Natural killer cell (primary cell): ENCODE data around the gene SERGEF. TPM values are rescaled to one million over a fixed set of nuclear protein-coding genes. Genes with fewer than 3 reads are reported as not detected.

ENCODE experiments used
- ATAC-seq, 3 donors: fragments of 150-1000 bp in 2 of 3; fragments of 200-7000 bp in 1 of 3; cut with Tn5 transposase; 1 replicate in 1 of 3; 2 replicates in 2 of 3; pipeline ENCODE4 v1.10.0; 2021; ENCODE audit warnings: mild to moderate bottlenecking in 2 of 3, moderate library complexity in 2 of 3
- DNase-seq, 2 donors: peaks; one replicate each; pipeline versions ENCODE4 v3.0.0 to v3.0.0-alpha.2; 2013 to 2021; ENCODE audit warnings: mixed read lengths in 1 of 2
- H3K27ac ChIP-seq: one replicate; pipeline ENCODE4 v1.5.1; 2013; ENCODE audit warnings: mild to moderate bottlenecking, low read length
- H3K27me3 ChIP-seq: one replicate; pipeline ENCODE4 v1.6.1; 2013; ENCODE audit warnings: low read length; ENCODE audit not compliant: control insufficient read depth, insufficient read depth
- H3K36me3 ChIP-seq: one replicate; pipeline ENCODE4 v1.6.1; 2013; ENCODE audit warnings: low read length; ENCODE audit not compliant: control insufficient read depth, insufficient read depth
- H3K4me1 ChIP-seq: one replicate; pipeline ENCODE4 v1.6.1; 2013; ENCODE audit warnings: low read length; ENCODE audit not compliant: control insufficient read depth, insufficient read depth
- H3K4me3 ChIP-seq: one replicate; pipeline ENCODE4 v1.5.1; 2013; ENCODE audit warnings: low read length
- H3K9me3 ChIP-seq: one replicate; pipeline ENCODE4 v1.6.1; 2013; ENCODE audit warnings: low read length; ENCODE audit not compliant: control insufficient read depth, insufficient read depth
- H3K27ac Mint-ChIP-seq, 2 donors: one replicate each; pipeline ENCODE4 v1.8.0; 2022; ENCODE audit warnings: mild to moderate bottlenecking in 2 of 2, mixed read lengths in 2 of 2, moderate library complexity in 1 of 2
- H3K27me3 Mint-ChIP-seq, 2 donors: one replicate each; pipeline ENCODE4 v1.8.0; 2022; ENCODE audit warnings: low read depth in 2 of 2, mixed read lengths in 2 of 2
- H3K36me3 Mint-ChIP-seq: one replicate; pipeline ENCODE4 v1.8.0; 2022; ENCODE audit warnings: mixed read lengths
- H3K4me1 Mint-ChIP-seq, 2 donors: one replicate each; pipeline ENCODE4 v1.8.0; 2022; ENCODE audit warnings: mixed read lengths in 2 of 2
- H3K4me3 Mint-ChIP-seq: one replicate; pipeline ENCODE4 v1.8.0; 2022; ENCODE audit warnings: mild to moderate bottlenecking, moderate library complexity, mixed read lengths
- H3K9me3 Mint-ChIP-seq, 2 donors: one replicate each; pipeline ENCODE4 v1.8.0; 2022; ENCODE audit warnings: mixed read lengths in 2 of 2
- WGBS: methylation state at CpG from one replicate; pipeline ENCODE4 v1.1.7; 2013; ENCODE audit warnings: missing lambda C conversion rate; ENCODE audit not compliant: insufficient coverage; 5-methylcytosine and 5-hydroxymethylcytosine counted together
- intact Hi-C: fragments of 100-400 bp; cut with micrococcal nuclease; formaldehyde crosslinking; loops from one replicate; pipeline ENCODE4 v1.14.2; 2022
- total RNA-seq, 4 donors: library from RNA; stranded (reverse); fragments of 120-200 nt in 1 of 4; gene quantifications; one replicate each; pipeline versions ENCODE4 v1.2.3 to v1.2.4, GENCODE V29; 2013 to 2022
- TF ChIP-seq, protein P1 (sequence below): fragments of 200-600 bp; IDR thresholded peaks from one replicate; pipeline ENCODE4 v1.8.0; 2022; ENCODE audit warnings: antibody characterized with exemption

Gene SERGEF
- total RNA-seq, 3 donors from 2014 or later (not counting 1 experiment from before 2014, with no cell fraction given), result 67.5 to 78.6 (median 69.4) TPM

DNA sequence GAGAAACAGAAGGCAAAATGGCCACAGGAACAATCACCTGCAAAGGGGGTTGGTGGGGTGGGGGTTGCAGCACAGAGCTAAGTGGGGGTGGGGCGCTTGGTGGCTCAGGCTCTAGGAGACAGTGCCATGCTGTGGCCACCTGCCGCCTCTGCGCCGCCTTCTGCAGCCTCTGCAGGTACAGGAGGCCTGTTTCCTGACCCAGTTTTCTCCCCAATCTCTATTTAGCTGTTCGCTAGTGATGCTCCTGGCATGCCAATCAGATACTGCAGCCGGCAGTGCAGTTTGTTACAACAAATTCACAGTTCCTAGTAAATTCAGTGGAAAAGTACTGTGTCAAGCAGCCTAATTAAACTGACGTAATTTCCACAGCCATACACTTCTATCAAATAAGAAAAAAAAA, 106.4 kb downstream of the SERGEF start:
- DNase-seq, result no peak

DNA sequence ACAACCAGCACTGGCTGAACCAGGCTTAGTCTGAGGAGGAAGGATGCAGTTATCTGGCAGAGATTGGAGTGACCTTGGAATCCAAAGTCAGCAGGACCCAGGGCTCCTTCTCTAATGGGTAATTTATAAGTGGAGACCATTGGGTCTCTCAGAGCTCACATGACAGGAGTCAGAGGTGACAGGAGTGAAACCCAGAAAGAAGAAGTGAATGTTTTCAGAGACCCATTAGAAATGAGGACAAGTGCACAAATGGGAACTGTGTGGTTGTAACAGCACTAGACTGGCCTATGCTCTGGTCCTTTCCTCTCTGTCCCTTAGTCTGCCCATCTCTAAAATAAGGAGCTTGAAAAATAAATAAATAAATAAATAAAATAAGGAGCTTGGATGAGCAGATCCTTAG, 107.4 kb downstream of the SERGEF start:
- intact Hi-C loops, result no loop called here
- Mint-ChIP-seq H3K27ac (no peak overlapping the region), H3K36me3 (no peaks in the 10 kb centered on the region), H3K27me3 (no peaks in the 10 kb centered on the region), H3K9me3 (no peaks in the 10 kb centered on the region), H3K4me3 (no peak overlapping the region), H3K4me1 (peaks cover 6 to 23% of the 10 kb centered on the region in 2 donors)
- Histone ChIP-seq H3K4me3 (no peak overlapping the region), H3K27me3 (no peaks in the 10 kb centered on the region), H3K27ac (no peak overlapping the region), H3K4me1 (no peaks in the 10 kb centered on the region), H3K9me3 (no peaks in the 10 kb centered on the region), H3K36me3 (peaks cover 4% of the 10 kb centered on the region)
- TF ChIP-seq, protein P1, sequence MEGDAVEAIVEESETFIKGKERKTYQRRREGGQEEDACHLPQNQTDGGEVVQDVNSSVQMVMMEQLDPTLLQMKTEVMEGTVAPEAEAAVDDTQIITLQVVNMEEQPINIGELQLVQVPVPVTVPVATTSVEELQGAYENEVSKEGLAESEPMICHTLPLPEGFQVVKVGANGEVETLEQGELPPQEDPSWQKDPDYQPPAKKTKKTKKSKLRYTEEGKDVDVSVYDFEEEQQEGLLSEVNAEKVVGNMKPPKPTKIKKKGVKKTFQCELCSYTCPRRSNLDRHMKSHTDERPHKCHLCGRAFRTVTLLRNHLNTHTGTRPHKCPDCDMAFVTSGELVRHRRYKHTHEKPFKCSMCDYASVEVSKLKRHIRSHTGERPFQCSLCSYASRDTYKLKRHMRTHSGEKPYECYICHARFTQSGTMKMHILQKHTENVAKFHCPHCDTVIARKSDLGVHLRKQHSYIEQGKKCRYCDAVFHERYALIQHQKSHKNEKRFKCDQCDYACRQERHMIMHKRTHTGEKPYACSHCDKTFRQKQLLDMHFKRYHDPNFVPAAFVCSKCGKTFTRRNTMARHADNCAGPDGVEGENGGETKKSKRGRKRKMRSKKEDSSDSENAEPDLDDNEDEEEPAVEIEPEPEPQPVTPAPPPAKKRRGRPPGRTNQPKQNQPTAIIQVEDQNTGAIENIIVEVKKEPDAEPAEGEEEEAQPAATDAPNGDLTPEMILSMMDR, result no peak
- no peak for ATAC-seq
- DNase-seq, result no peak

More for the DNA sequence above, 106.4 kb downstream of the SERGEF start:
- no peak for ATAC-seq
- H3K4me3 ChIP-seq, result no peak overlapping the region
- H3K27me3 Mint-ChIP-seq, result no peaks in the 10 kb centered on the region
- intact Hi-C loops, result no loop called here
- no peaks in the 10 kb centered on the region for H3K9me3 Mint-ChIP-seq
- H3K4me3 Mint-ChIP-seq, result no peak overlapping the region
- no peak overlapping the region for H3K27ac ChIP-seq
- no peaks in the 10 kb centered on the region for H3K9me3 ChIP-seq
- no peaks in the 10 kb centered on the region for H3K4me1 ChIP-seq
- TF ChIP-seq, protein P1, result no peak
- H3K36me3 Mint-ChIP-seq, result no peaks in the 10 kb centered on the region
- H3K27ac Mint-ChIP-seq, result no peak overlapping the region
- WGBS, result 93% methylated on average over 6 of the region's 7 CpGs
- peaks cover 4% of the 10 kb centered on the region for H3K36me3 ChIP-seq
- H3K4me1 Mint-ChIP-seq, result peaks cover 6 to 21% of the 10 kb centered on the region in 2 donors
- H3K27me3 ChIP-seq, result no peaks in the 10 kb centered on the region

DNA sequence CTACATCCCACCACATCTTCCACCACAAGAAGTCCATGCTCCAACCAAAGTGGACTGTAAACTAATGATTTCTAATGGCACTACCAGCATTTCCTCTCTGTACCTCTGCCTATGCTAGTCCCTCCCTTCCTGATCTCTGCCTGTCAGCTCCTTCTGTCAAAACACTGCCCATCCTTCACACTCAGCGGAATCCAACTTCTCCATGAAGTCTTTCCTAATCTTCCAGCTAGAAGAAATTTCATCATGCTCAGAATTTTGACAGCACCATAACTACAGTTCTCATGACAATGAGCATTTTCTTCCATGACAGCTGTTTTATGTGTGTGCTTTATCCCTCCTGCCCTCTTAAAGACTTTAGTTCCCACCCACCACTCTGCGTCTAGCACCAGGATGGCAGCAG, 111.4 kb downstream of the SERGEF start:
- WGBS, result 93% methylated on average over 2 of the region's 2 CpGs
- intact Hi-C loops, result no loop called here

DNA sequence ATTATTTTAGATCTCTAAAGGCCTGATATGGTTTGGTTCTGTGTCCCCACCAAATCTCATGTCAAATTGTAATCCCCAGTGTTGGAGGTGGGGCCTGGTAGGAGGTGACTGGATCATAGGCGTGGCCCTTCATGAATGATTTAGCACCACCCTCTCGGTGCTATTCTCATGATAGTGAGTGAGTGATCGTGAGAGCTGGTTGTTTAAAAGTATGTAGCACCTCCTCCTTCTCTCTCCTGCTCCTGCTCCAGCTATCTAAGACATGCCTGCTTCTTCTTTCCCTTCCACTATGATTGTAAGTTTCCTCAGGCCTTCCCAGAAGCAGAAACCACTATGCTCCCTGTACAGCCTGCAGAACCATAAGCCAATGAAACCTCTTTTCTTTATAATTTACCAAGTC, 114.1 kb downstream of the SERGEF start:
- 60% methylated on average over 1 of the region's 3 CpGs for WGBS
- H3K36me3 ChIP-seq, result peaks cover 2% of the 10 kb centered on the region
- no peaks in the 10 kb centered on the region for H3K27me3 ChIP-seq
- no peaks in the 10 kb centered on the region for H3K27me3 Mint-ChIP-seq
- H3K9me3 ChIP-seq, result no peaks in the 10 kb centered on the region
- DNase-seq (no peak), ATAC-seq (no peak)
- no peaks in the 10 kb centered on the region for H3K9me3 Mint-ChIP-seq
- H3K36me3 Mint-ChIP-seq, result no peaks in the 10 kb centered on the region
- H3K27ac Mint-ChIP-seq, result no peak overlapping the region
- no peak overlapping the region for H3K27ac ChIP-seq
- no peaks in the 10 kb centered on the region for H3K4me1 ChIP-seq
- no peak overlapping the region for H3K4me3 ChIP-seq
- no peak overlapping the region for H3K4me3 Mint-ChIP-seq
- intact Hi-C loops, result no loop called here
- peaks cover 6 to 23% of the 10 kb centered on the region in 2 donors for H3K4me1 Mint-ChIP-seq
- TF ChIP-seq, protein P1, result no peak

More for the DNA sequence above, 111.4 kb downstream of the SERGEF start:
- Mint-ChIP-seq H3K9me3 (no peaks in the 10 kb centered on the region), H3K4me1 (peaks cover 6 to 23% of the 10 kb centered on the region in 2 donors), H3K36me3 (no peaks in the 10 kb centered on the region), H3K27me3 (no peaks in the 10 kb centered on the region), H3K27ac (no peak overlapping the region), H3K4me3 (no peak overlapping the region)
- peaks cover 2% of the 10 kb centered on the region for H3K36me3 ChIP-seq
- H3K27me3 ChIP-seq, result no peaks in the 10 kb centered on the region
- H3K9me3 ChIP-seq, result no peaks in the 10 kb centered on the region
- TF ChIP-seq, protein P1, result no peak
- ATAC-seq, result no peak
- H3K27ac ChIP-seq, result no peak overlapping the region
- no peak for DNase-seq
- H3K4me3 ChIP-seq, result no peak overlapping the region
- no peaks in the 10 kb centered on the region for H3K4me1 ChIP-seq
